Loucy (cell line): ENCODE measurements around the gene TMEM53.

Source experiments
- H2AFZ ChIP-seq: fragments of 200-600 bp; sonication (generic); 2 replicates; pipeline ENCODE4 v1.6.0; 2016; ENCODE audit warnings: antibody characterized with exemption, mild to moderate bottlenecking, low read length, moderate library complexity
- H3F3A ChIP-seq: fragments of 200-600 bp; 2 replicates; pipeline ENCODE4 v1.6.0; 2016; ENCODE audit warnings: antibody characterized with exemption, low read depth, mild to moderate bottlenecking
- H3K27me3 ChIP-seq: fragments of 200-600 bp; sonication (generic); 2 replicates; pipeline ENCODE4 v1.6.1; 2014; ENCODE audit warnings: low read length, mild to moderate bottlenecking; ENCODE audit not compliant: insufficient read depth, poor library complexity, severe bottlenecking
- H3K36me3 ChIP-seq: fragments of 200-600 bp; sonication (generic); 2 replicates; pipeline ENCODE4 v1.6.1; 2016; ENCODE audit warnings: low read length; ENCODE audit not compliant: insufficient read depth
- H3K4me1 ChIP-seq: fragments of 200-600 bp; sonication (generic); 2 replicates; pipeline ENCODE4 v1.5.1; 2014; ENCODE audit warnings: low read length, mild to moderate bottlenecking; ENCODE audit not compliant: insufficient read depth, poor library complexity, severe bottlenecking
- H3K4me2 ChIP-seq: fragments of 200-600 bp; sonication (generic); 2 replicates; pipeline ENCODE4 v1.6.0; 2014; ENCODE audit warnings: antibody characterized with exemption, low read length, low read depth, mild to moderate bottlenecking; ENCODE audit not compliant: poor library complexity, severe bottlenecking
- H3K4me3 ChIP-seq: fragments of 200-600 bp; sonication (generic); 2 replicates; pipeline ENCODE4 v1.5.1; 2014; ENCODE audit warnings: low read length, mild to moderate bottlenecking, mixed read lengths; ENCODE audit not compliant: poor library complexity, severe bottlenecking
- H3K79me2 ChIP-seq: fragments of 200-600 bp; sonication (generic); 2 replicates; pipeline ENCODE4 v1.6.1; 2014; ENCODE audit warnings: low read length; ENCODE audit not compliant: insufficient read depth
- H3K9ac ChIP-seq: fragments of 200-600 bp; sonication (generic); 2 replicates; pipeline ENCODE4 v1.6.0; 2014; ENCODE audit warnings: mild to moderate bottlenecking, low read depth, low read length, moderate library complexity; ENCODE audit not compliant: poor library complexity, severe bottlenecking
- H3K9me2 ChIP-seq: fragments of 200-600 bp; sonication (generic); replicated peaks from 2 replicates; pipeline ENCODE4 v1.6.1; 2016; ENCODE audit warnings: low read depth, low read length, mixed read lengths
- H3K9me3 ChIP-seq: fragments of 200-600 bp; sonication (generic); 2 replicates; pipeline ENCODE4 v1.6.1; 2014; ENCODE audit warnings: mild to moderate bottlenecking, antibody characterized with exemption, low read length, low read depth; ENCODE audit not compliant: insufficient read depth
- H4K20me1 ChIP-seq: fragments of 200-600 bp; sonication (generic); 2 replicates; pipeline ENCODE4 v1.6.0; 2014; ENCODE audit warnings: antibody characterized with exemption, low read length, mild to moderate bottlenecking; ENCODE audit not compliant: insufficient read depth, poor library complexity, severe bottlenecking
- CTCF ChIP-seq: fragments of 200-600 bp; sonication (generic); conservative IDR thresholded peaks from 2 replicates; pipeline ENCODE4 v1.5.1; 2014; ENCODE audit warnings: mild to moderate bottlenecking, antibody characterized with exemption, low read length
- EZH2phosphoT487 ChIP-seq: fragments of 200-600 bp; IDR thresholded peaks from 2 replicates; pipeline ENCODE4 v1.6.1; 2018; ENCODE audit warnings: antibody characterized with exemption, mild to moderate bottlenecking, moderate library complexity, borderline replicate concordance

The TMEM53 gene

GRCh38 chr1:44646261-44647110 lies 27.8 kb downstream of the TMEM53 start:
- no peaks in the 10 kb centered on the region for H3K4me1 ChIP-seq

GRCh38 chr1:44645476-44646244 lies 28.6 kb downstream of the TMEM53 start:
- no peak overlapping the region for H3K9ac ChIP-seq
- H3K9me2 ChIP-seq, result no peaks in the 10 kb centered on the region
- no peak overlapping the region for H3K4me3 ChIP-seq
- H3K4me2 ChIP-seq, result no peak overlapping the region
- no peaks in the 10 kb centered on the region for H3K9me3 ChIP-seq
- peaks cover 99% of the 10 kb centered on the region; the same call in 1 of the 2 replicates for H3K36me3 ChIP-seq
- H4K20me1 ChIP-seq, result no peaks in the 10 kb centered on the region
- H3K4me1 ChIP-seq, result no peaks in the 10 kb centered on the region
- H3F3A ChIP-seq, result no peaks in the 10 kb centered on the region
- H3K27me3 ChIP-seq, result no peaks in the 10 kb centered on the region
- H2AFZ ChIP-seq, result no peak overlapping the region
- TF ChIP-seq EZH2phosphoT487 (no peak), CTCF (no peak)
- peaks cover 5% of the 10 kb centered on the region; the same call in 1 of the 2 replicates for H3K79me2 ChIP-seq

More at GRCh38 chr1:44646261-44647110, 27.8 kb downstream of the TMEM53 start:
- Histone ChIP-seq H3K9me2 (no peaks in the 10 kb centered on the region), H3K79me2 (peaks cover 5% of the 10 kb centered on the region; the same call in 1 of the 2 replicates), H2AFZ (no peak overlapping the region), H3F3A (no peaks in the 10 kb centered on the region), H3K9me3 (no peaks in the 10 kb centered on the region), H3K4me3 (no peak overlapping the region), H3K27me3 (no peaks in the 10 kb centered on the region), H4K20me1 (no peaks in the 10 kb centered on the region), H3K36me3 (peaks cover 99% of the 10 kb centered on the region; the same call in 1 of the 2 replicates), H3K4me2 (no peak overlapping the region), H3K9ac (no peak overlapping the region)
- no peak for TF ChIP-seq CTCF
- TF ChIP-seq EZH2phosphoT487, result no peak

- Histone ChIP-seq H3K4me2 (no peak overlapping the region), H3F3A (no peaks in the 10 kb centered on the region), H3K9me2 (no peaks in the 10 kb centered on the region), H3K4me3 (no peak overlapping the region), H3K27me3 (no peaks in the 10 kb centered on the region), H3K36me3 (peaks cover 98% of the 10 kb centered on the region; the same call in 1 of the 2 replicates), H2AFZ (no peak overlapping the region), H4K20me1 (no peaks in the 10 kb centered on the region), H3K4me1 (no peaks in the 10 kb centered on the region), H3K9me3 (no peaks in the 10 kb centered on the region), H3K79me2 (peaks cover 5% of the 10 kb centered on the region; the same call in 1 of the 2 replicates), H3K9ac (no peak overlapping the region)
- TF ChIP-seq CTCF (no peak), EZH2phosphoT487 (no peak)
These were observed 29.5 kb downstream of the TMEM53 start for GRCh38 chr1:44644806-44645205.
